NCI-H1930 (cell line): ENCODE measurements around the gene ARHGAP42.
"Not testable (repeated sequence)": the region's sequence is repeated elsewhere in the genome, so short reads cannot be mapped to it uniquely, and the experiment has no call there.

ENCODE experiments used
- DNase-seq, 2 experiments: peaks; one replicate each; lab custom pipeline; 2025; lab: John Stamatoyannopoulos, UW

ARHGAP42 gene, protein sequence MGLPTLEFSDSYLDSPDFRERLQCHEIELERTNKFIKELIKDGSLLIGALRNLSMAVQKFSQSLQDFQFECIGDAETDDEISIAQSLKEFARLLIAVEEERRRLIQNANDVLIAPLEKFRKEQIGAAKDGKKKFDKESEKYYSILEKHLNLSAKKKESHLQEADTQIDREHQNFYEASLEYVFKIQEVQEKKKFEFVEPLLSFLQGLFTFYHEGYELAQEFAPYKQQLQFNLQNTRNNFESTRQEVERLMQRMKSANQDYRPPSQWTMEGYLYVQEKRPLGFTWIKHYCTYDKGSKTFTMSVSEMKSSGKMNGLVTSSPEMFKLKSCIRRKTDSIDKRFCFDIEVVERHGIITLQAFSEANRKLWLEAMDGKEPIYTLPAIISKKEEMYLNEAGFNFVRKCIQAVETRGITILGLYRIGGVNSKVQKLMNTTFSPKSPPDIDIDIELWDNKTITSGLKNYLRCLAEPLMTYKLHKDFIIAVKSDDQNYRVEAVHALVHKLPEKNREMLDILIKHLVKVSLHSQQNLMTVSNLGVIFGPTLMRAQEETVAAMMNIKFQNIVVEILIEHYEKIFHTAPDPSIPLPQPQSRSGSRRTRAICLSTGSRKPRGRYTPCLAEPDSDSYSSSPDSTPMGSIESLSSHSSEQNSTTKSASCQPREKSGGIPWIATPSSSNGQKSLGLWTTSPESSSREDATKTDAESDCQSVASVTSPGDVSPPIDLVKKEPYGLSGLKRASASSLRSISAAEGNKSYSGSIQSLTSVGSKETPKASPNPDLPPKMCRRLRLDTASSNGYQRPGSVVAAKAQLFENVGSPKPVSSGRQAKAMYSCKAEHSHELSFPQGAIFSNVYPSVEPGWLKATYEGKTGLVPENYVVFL

DNA sequence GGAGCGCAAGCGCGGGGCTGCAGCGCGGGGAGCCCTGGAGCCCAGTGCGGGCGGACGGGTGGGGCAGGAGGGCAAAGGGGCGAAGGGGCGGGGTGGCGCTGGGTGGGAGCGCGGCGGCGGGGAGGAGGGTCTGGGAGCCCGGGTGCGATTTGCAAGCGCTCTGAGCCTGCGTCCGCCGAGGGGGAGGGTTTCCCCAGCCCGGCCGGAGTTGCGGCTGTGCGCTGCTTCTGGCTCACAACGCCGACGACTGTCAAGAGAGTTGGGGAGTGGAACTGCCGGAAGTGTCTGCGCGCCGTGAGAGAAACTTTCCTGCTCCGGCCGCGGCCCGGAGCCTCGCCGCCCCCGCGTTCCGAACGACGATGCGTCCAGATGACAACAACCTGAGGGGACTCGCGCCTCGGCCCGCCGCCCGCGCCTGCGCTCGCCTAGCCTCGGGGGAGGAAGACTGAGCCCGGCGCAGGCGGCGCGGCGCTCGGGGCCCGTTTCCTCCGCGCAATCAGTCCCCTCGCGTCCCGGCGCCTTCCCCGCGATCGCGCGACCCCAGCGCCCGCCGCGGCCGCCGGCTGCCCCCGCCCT, at the start of gene ARHGAP42:
ARHGAP42 (plus strand) TSS at position 235 of the 576 bp plus-strand sequence. CDS start 391 bp downstream, outside the sequence.
- DNase-seq = no peak

DNA sequence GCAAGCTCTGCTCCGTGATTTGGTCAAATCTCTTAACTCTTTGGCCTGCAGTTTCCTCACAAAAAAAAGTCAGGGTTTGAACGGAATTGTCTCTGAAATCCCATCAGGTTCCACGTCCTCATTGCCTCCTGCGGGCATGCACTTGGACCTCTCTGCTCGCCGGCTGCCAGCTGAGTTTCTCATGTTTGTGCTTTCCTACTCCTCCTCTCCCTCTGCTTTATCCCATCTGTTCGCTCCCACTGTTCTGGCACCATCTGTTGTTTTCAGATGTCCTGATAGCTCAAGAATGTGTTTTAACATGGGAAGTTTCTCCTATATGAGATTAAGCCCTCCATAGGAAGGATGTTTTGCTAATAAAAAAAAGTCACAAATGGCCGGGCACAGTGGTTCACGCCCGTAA, 49.4 kb upstream of the ARHGAP42 start:
- DNase-seq = no peak

DNA sequence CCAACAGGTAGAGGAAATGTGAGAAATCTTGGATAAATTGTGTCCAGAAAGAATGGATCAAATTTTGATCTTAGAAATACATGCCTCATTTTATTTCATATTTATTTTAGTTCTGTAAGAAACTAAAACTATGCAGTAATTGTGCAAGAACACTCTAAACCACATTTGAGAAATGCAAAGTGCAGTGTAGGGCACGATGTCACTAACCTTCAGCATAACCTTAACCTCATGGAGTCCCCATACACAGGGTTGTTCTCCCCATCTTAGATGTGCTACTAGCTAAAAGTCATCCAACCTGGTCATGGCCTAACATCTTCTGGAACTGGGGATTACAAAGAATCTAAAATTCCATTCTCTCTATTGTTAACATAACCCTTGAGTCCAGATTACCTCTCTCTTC, 48.4 kb upstream of the ARHGAP42 start:
- no peak for DNase-seq

DNA sequence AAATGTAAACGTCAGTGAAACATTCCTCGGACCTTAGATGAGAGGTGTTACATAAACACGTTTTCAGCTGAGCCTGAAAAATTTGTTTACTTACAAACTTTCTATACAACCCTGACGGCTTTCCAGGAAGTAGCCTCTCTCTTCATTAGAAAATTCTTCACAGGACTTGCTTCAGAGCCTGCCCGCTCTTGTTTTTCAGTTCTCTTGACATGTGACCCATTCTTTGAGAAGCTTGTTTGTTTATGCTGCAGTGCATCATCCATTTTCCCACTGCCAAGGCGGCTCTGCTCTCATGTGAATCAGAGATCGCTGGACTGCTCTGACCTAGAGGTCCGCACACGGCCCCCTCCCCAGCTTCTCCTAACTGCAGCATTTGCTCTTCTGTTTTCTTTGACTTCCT, 47.9 kb upstream of the ARHGAP42 start:
- DNase-seq = no peak

DNA sequence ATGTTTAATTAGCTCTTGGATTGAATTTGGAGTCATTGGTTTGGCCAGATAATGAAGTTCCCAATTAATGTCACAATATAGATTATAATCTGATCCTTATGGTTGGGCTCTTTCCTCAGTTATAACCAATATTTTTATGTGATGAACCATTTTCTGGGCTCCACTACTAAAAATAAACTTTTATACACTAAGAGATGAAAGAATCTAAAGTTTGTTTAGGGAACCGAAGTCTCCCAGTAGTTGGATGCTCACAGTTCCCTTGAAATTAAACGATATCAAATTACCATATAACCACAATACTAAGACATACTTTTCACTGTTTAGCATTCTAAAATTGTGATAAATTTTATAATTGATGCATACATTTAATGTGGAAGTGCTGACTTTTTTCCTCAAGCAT, 47.0 kb upstream of the ARHGAP42 start:
- no peak for DNase-seq

DNA sequence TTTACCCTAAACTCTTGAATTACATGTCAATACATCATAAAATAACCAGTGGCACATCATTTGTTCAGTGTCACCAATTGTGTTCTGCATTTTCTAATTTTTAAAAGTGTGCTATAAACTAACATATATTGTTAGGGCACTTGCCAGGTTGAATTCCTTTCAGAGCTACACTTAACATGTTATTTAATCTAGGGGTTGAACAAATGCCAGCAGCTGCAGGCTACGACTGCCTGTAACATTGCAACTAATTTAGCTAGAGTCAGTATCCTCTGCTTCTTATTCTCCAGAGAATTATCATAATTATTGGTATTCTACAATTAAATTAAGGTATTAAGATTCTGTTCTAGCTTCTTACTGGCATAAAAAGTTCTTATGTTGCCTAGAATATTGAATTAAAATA, 46.4 kb upstream of the ARHGAP42 start:
- DNase-seq = no peak

DNA sequence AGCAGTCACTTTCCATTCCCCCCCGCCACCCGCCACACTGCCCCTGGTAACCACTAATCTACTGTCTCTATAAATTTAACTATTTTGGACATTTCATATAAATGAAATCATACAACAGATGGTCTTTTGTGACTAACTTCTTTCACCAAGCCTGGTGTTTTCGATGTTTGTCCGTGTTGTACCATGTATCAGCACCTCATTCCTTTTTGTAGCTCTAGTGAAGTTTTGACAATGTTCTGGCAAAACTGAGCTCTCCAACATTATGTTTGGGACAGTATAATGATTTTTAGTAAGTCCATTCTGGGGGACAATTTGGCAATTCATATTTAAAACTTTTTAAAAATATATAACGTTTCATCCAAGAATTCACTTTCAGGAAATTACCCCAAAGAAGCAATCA, 45.6 kb upstream of the ARHGAP42 start:
- DNase-seq = no peak

DNA sequence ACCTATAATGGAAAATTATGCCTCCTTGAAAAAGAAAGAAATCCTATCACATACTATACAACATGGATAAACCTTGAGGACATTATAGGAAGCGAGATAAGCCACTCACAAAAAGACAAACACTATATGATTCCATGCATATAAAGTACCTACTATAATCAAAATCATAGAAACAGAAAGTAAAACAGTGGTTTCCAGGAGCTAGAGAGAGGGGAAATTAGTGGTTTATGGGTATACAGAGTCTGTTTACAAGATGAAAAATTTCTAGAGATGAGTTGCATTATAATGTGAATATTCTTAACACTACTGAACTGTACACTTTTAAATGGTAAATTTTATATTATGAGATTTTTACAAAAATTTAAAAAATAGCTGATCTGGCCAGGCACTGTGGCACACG, 40.5 kb upstream of the ARHGAP42 start:
- DNase-seq = no peak

DNA sequence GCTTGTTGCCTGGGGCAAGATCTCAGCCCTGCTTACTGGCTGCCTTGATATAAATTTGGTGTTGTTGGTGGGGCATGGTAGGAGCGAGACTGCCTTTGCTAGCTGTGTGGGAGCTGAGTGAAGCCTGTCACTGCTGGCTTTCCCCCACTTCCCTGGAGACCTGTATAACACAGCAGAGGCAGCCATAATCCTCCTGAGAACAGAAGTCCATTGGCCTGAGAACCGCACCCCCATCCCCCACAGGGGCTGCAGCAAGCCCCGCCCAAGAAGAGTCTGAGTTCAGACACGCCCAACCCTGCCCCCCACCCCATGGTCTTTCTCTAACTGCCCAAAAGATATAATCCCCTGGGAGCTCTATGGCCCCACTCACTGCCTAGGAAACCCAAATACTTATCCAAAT, 39.2 kb upstream of the ARHGAP42 start:
- no peak for DNase-seq

DNA sequence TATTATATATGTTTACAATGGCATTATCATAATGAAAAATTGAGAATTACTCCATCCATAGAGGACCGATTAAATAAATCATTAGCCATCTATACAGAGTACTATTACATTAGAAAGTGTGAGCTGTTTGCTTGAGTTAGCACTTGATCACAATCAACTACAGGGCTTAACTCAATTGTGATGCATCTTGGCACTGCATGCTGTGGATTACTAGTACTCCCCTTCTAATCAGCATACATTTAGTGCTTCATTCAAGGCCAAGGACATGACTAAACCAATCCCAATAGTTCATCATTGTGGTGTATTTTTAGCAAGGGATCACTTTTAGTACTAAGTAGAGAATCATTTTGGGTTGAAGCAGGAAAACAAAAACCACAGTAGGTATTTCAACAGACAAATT, 23.5 kb upstream of the ARHGAP42 start:
- no peak for DNase-seq

DNA sequence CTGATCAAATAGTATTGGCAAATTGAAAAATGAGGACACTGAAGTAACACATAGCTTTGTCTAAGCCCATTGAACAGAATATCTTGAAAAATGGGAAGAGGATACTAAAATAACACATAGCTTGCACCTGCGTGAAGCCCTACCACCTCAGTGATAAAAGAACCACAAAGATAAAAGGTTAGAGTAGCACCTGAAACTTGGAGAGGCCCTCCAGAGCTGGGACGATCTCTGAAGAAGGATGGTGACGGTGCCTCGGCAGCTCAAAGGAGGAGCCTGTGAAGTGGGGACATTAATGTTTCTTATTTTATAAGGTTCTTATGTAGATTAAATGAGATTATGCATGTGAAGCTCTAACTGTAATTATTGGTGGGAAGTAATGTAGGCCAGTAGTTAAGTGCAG, 23.1 kb upstream of the ARHGAP42 start:
- no peak for DNase-seq

DNA sequence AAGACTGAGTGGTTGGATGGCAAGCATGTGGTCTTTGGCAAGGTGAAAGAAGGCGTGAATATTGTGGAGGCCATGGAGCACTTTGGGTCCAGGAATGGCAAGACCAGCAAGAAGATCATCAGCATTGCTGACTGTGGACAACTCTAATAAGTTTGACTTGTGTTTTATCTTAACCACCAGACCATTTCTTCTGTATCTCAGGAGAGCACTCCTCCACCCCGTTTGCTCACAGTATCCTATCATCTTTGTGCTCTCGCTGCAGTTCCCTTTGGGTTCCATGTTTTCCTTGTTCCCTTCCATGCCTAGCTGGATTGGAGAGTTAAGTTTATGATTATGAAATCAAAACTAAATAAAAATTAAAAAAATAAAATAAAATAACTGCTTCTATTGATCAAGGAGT, 20.3 kb upstream of the ARHGAP42 start:
- not testable (repeated sequence) for DNase-seq

DNA sequence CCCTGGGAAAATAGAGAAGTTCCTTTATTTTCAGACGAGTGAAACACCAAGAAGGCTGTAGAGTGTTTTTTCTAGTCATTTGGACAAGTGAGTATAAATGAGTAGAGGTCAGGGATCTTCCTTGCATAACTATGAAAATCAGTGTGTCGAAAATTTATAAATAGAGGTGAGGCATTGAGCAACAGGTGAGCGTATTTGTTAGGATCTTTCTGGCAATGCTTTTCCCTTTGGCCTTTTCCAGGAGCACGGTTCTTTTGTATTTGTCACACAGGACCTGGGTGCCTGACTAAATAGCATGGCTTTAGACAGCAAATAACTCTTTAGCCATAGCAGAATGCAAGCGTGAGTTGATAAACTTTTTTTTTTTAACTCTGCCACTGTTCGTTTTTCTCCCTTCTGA, 19.6 kb upstream of the ARHGAP42 start:
- no peak for DNase-seq

DNA sequence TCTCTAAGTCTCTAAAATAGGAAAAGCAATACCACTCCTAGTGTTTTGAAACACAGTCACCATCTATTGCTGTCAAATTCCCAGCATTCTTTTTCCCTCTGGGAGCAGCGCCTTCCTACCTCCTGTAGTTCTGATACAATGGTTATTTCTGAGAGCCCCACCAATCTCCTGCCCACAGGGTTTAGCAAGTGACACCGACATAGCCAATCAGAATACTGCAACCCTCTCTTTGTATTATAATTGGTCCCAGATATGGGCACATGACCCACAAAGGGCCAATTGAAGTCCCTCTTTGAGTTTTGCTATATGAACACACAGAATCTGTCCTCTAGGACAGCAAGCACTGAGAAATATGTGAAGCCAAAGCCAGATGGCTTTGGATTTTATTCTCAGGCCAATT, 16.9 kb upstream of the ARHGAP42 start:
- no peak for DNase-seq

DNA sequence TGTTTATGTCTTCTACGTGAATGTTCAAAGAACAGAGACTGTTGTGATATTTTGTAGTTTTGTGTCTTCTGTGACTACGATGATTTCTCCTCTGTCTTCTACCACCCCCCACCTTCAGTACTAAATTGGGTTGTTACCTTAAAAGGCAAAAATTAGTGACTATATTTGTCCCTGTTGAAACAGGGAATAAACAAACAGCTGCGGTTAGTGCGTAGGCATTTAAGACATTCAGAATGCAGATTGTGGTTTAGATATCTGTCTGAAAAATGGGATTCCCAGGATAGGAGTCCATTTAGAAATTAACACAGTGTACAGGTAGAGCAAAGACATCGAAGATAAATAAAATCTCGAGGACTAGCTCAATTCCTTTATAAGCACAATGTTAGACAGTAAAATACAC, 15.6 kb upstream of the ARHGAP42 start:
- DNase-seq = no peak

DNA sequence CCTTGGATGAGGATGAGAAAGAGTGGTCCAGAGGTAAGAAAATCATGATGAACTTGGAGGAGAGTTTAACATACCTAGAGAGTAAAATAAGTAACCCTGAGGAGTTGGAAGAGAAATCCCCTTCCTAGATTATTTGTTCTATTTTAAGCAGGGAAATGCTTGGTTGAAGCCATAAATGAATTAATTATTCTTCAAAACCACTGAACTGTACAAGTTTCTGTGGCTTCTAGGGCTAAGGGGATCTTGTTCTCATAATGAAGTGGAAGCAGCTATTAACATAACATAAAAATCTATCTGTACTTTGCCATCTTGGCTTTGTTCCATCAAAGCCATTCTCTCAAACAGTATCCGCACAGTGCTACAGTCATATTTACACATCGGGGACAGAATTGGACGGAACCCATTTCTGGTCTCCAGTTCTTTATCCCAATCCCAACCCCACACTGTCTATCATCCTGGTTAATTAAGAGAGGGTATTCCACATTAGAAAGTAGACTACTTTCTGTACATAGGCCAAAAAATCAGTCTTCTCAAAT, 14.5 kb upstream of the ARHGAP42 start:
- DNase-seq = no peak

DNA sequence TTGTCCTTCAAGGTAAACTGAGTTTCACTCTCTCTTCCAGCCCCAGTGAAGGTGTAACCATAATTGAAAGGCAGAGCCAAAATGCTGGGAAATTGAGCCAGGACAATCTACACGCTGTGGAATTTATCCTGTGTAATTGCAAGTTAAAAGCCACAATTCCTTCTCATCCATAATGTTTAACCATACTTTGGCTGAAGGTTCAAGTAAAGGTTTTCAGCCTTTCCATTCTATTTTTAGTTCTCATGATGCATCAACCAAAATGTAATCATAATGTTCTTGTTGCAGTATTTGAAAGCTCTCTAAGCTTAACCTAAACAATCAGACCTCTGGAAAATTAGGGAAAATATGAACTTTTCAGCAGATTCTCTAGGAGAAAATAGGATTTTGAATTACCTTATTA, 14.0 kb upstream of the ARHGAP42 start:
- no peak for DNase-seq

DNA sequence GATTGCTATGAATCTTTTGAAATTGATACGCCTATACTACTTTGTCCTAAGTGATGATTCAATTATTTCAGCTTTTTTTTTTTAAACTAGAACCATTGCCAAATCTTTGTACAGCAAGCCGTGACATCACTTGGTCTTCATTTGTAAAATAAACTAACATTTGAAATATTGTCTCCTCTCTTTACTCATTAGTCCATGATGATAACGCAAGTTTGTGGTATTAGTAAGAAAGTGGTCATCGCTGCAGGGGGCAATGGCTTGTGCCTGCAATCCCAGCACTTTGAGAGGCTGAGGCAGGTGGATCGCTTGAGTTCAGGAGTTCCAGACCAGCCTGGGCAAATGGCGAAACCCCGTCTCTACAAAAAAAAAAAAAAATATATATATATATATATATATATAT, 12.9 kb upstream of the ARHGAP42 start:
- no peak for DNase-seq

DNA sequence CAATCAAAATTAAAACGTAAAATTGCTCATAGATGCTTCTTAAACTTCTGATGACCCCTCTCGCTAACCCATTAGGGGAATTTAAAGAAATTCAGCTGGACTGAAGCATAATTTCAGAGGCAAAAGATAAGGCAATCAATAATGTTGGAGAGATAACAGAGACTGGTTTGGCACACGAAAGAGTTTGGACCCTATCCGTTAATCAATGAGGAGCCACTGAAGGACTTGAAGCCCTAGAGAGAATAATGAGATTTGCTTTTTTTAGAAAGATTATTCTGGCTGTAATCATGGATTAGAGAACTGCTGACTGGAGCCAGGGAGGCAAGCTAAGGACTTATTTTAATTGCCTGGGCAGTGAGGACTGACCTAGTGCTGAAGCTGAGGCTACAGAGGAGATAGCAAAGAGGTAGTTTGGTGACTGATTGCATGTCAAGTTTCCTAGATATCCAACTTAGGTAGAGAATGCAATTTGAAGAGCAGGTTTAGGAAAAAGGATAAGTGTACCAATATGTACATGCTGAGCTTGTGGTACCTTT, 11.9 kb upstream of the ARHGAP42 start:
- no peak for DNase-seq

DNA sequence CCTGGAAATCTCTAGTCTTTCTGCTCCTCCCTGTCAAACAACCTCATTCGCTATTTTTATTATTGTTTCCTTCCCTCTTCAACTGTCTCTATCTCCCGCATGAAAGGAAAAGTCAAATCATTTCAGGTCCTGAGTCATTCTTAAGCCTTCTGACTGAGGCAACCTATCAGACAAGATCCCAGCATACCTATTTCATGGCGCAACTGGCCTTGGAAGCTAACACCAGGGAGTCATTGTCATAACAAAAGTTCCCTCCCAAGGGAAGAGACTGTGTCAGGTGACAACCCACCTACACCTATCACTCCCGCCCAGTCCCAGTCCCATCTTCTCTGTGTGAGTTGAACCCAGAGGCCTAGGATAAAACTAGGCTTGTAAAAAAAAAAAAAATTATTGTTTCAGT, 10.2 kb upstream of the ARHGAP42 start:
- no peak for DNase-seq

DNA sequence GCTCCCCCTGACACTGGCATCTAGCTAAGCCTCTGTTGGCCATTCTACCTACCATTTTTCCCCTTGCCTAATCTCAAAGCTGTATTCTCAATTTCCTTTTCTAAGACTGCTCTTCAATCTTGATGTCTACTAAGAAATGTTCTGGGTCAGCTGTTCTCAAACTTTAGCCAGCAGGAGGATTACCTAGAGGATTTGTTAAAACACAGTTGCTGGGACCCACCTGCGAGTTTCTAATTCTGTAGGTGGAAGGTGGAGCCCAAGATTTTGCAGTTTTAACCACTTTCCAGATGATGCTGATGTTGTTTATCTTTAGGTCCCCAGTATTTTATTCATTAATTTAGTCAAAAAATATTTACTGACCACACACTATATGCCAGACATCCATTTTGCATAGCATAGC, 9.3 kb upstream of the ARHGAP42 start:
- DNase-seq = no peak

DNA sequence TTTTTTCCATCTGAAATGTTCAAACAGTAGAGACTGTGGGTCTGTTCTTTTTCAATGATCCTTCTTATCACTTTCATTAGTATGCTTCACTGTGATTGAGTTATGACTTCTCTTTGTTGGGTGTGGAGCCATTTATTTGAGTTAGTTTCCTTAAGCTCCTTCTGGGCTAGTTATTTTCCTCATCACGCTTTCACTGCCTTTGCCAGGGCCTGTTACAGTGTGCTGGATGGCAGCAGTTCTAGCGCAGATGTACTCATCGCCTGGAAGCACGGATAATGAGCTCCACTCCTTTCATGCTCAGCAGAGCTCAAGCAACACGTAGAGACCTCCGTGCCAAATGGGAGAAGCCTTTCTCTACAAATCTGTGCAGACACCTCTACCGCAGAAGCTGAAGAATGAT, 7.0 kb upstream of the ARHGAP42 start:
- DNase-seq = no peak
